GM12878 (cell line): ENCODE data around the gene METTL3. TPM values are rescaled to one million over a fixed set of nuclear protein-coding genes. Genes with fewer than 3 reads are reported as not detected.
A peak's percentile ranks its signal among the peaks of the same experiment; 100 is the strongest.

ENCODE experiments used
- ATAC-seq: fragments of 200-7000 bp; cut with Tn5 transposase; 3 replicates; pipeline ENCODE4 v1.9.1; 2020; ENCODE audit warnings: mild to moderate bottlenecking, moderate library complexity
- BruUV-seq: library from RNA; stranded (reverse); fragments of 400-500 nt; replicated peaks from 2 replicates; lab custom pipeline; 2021; lab: Mats Ljungman, UMichigan
- CTCF ChIA-PET: fragments of 300-600 bp; sonication (Branson Sonifier 250); formaldehyde crosslinking; extraction: SDS; loops from one replicate; lab custom pipeline; 2021; ENCODE audit warnings: inconsistent platforms; lab: Yijun Ruan, JAX
- POLR2A ChIA-PET: fragments of 350-600 bp; formaldehyde crosslinking; extraction: SDS; loops from one replicate; lab custom pipeline; 2021; ENCODE audit warnings: inconsistent platforms; lab: Charles Lee
- RAD21 ChIA-PET: fragments of 300-600 bp; sonication (Branson Sonifier 250); formaldehyde crosslinking; loops from one replicate; lab custom pipeline; 2023; ENCODE audit warnings: antibody characterized with exemption; ENCODE audit not compliant: unreplicated experiment; lab: Charles Lee
- SMC1A ChIA-PET: fragments of 300-600 bp; sonication (Branson Sonifier 250); formaldehyde crosslinking; loops from one replicate; lab custom pipeline; 2023; ENCODE audit not compliant: unreplicated experiment, uncharacterized antibody; lab: Charles Lee
- DNase-seq: peaks from one replicate; pipeline ENCODE4 v3.0.0-alpha.2; 2011; ENCODE audit warnings: low read depth, low spot score
- FAIRE-seq: peaks from 3 replicates; lab custom pipeline; 2011; peaks lifted over from hg19 to GRCh38; lab: Jason Lieb, UNC
- H2AFZ ChIP-seq: 2 replicates; pipeline ENCODE4 v1.6.0; 2011; ENCODE audit warnings: low read depth, low read length, control low read depth; ENCODE audit not compliant: control insufficient read depth
- H3K27ac ChIP-seq: 2 replicates; pipeline ENCODE4 v1.5.1; 2011; ENCODE audit warnings: control low read depth; ENCODE audit not compliant: control insufficient read depth, insufficient read depth
- H3K27me3 ChIP-seq, 2 experiments: replicated peaks in 1 of 2; 2 replicates each; pipeline versions ENCODE4 v1.6.0 to v1.6.1; 2011; ENCODE audit warnings: low read length in 1 of 2; ENCODE audit not compliant: control insufficient read depth in 2 of 2, insufficient read depth in 2 of 2
- H3K36me3 ChIP-seq, 2 experiments: 2 replicates each; pipeline ENCODE4 v1.5.1; 2011; ENCODE audit warnings: low read length in 1 of 2; ENCODE audit not compliant: control insufficient read depth in 2 of 2, insufficient read depth in 2 of 2
- H3K4me1 ChIP-seq: 2 replicates; pipeline ENCODE4 v1.6.1; 2011; ENCODE audit warnings: mild to moderate bottlenecking, low read length, moderate library complexity, mixed read lengths; ENCODE audit not compliant: control insufficient read depth, insufficient read depth
- H3K4me2 ChIP-seq: 2 replicates; pipeline ENCODE4 v1.6.0; 2011; ENCODE audit warnings: control low read depth; ENCODE audit not compliant: control insufficient read depth, insufficient read depth
- H3K4me3 ChIP-seq: fragments of 200-600 bp; sonication (generic); 2 replicates; pipeline ENCODE4 v1.5.1; 2016
- H3K79me2 ChIP-seq: 2 replicates; pipeline ENCODE4 v1.6.0; 2011; ENCODE audit warnings: low read length; ENCODE audit not compliant: control insufficient read depth, insufficient read depth
- H3K9ac ChIP-seq: 2 replicates; pipeline ENCODE4 v1.8.0; 2011; ENCODE audit warnings: low read length, control low read depth, mixed read lengths; ENCODE audit not compliant: control insufficient read depth, insufficient read depth
- H3K9me3 ChIP-seq: replicated peaks from 3 replicates; pipeline ENCODE4 v1.5.1; 2011; ENCODE audit warnings: mild to moderate bottlenecking, low read length; ENCODE audit not compliant: control insufficient read depth, insufficient read depth
- H4K20me1 ChIP-seq: 2 replicates; pipeline ENCODE4 v1.6.0; 2011; ENCODE audit not compliant: control insufficient read depth, insufficient read depth
- ASH2L ChIP-seq: fragments of 300-600, 200-600 bp; sonication (generic); IDR thresholded peaks from 2 replicates; pipeline ENCODE4 v1.6.1; 2017; ENCODE audit warnings: low read depth, mild to moderate bottlenecking, borderline replicate concordance
- IRF5 ChIP-seq: fragments of 450-650 bp; IDR thresholded peaks from 2 replicates; pipeline ENCODE4 v1.6.1; 2017; ENCODE audit warnings: borderline replicate concordance
- KAT2A ChIP-seq: conservative IDR thresholded peaks from 2 replicates; pipeline ENCODE4 v1.6.1; 2011; ENCODE audit warnings: low read depth, low read length; ENCODE audit not compliant: control insufficient read depth
- MLLT1 ChIP-seq: fragments of 450-650 bp; IDR thresholded peaks from 2 replicates; pipeline ENCODE4 v1.6.1; 2016; ENCODE audit warnings: mild to moderate bottlenecking
- NR2C2 ChIP-seq: IDR thresholded peaks from 2 replicates; pipeline ENCODE4 v1.6.1; 2011; ENCODE audit warnings: borderline replicate concordance, low read depth; ENCODE audit not compliant: control insufficient read depth, insufficient read length
- PKNOX1 ChIP-seq: fragments of 450-650 bp; IDR thresholded peaks from 2 replicates; pipeline ENCODE4 v1.6.1; 2016; ENCODE audit warnings: mild to moderate bottlenecking
- PML ChIP-seq: IDR thresholded peaks from 2 replicates; pipeline ENCODE4 v1.6.1; 2012; ENCODE audit warnings: low read length, inconsistent platforms
- SIN3A ChIP-seq: IDR thresholded peaks from 2 replicates; pipeline ENCODE4 v1.6.1; 2012; ENCODE audit warnings: low read depth, low read length, improper control_type of control experiment
- STAT1 ChIP-seq: fragments of 450-650 bp; conservative IDR thresholded peaks from 2 replicates; pipeline ENCODE4 v1.6.1; 2014; ENCODE audit warnings: antibody characterized with exemption, mild to moderate bottlenecking
- YY1 ChIP-seq: IDR thresholded peaks from 2 replicates; pipeline ENCODE4 v1.6.1; 2011; ENCODE audit warnings: low read depth, mild to moderate bottlenecking, low read length
- WGBS: methylation state at CpG from one replicate; pipeline ENCODE4 v1.1.6; 2016; ENCODE audit warnings: low lambda C conversion rate; ENCODE audit not compliant: insufficient replicate concordance, insufficient coverage; ENCODE audit errors: missing lambda C conversion rate; 5-methylcytosine and 5-hydroxymethylcytosine counted together
- in situ Hi-C: fragments of 300-500 bp; cut with MboI; formaldehyde crosslinking; loops from 9 replicates; pipeline ENCODE4 v1.14.3; 2018; ENCODE audit warnings: mixed read lengths
- intact Hi-C: fragments of 100-400 bp; cut with micrococcal nuclease; formaldehyde crosslinking; loops from one replicate; pipeline ENCODE4 v1.14.2; 2022; ENCODE audit not compliant: unreplicated experiment
- polyA plus RNA-seq, 11 experiments: library from polyadenylated mRNA; depleted of rRNA in 4 of 11; unstranded in 6 of 11; stranded (reverse) in 5 of 11; fragments of >200 nt; fragmentation: Nextera tagmentation in 4 of 11; fragmentation: Illumina TruSeq in 1 of 11; extraction: Ambion mirVana in 4 of 11; extraction: Trizol in 1 of 11; gene quantifications; 1 replicate in 1 of 11; 2 replicates in 10 of 11; pipeline versions ENCODE4 v1.2.1 to v1.2.3, GENCODE V29; 2011 to 2016; ENCODE audit warnings: inconsistent platforms in 2 of 11, missing spikeins in 2 of 11, low read depth in 1 of 11
- total RNA-seq, 4 experiments: library from RNA; depleted of rRNA in 3 of 4; stranded (reverse); fragments of >200 nt in 3 of 4; fragmentation: Illumina TruSeq in 1 of 4; extraction: Trizol in 1 of 4; gene quantifications; 2 replicates each; pipeline versions ENCODE4 v1.2.1 to v1.2.3, GENCODE V29; 2013 to 2021
- TF ChIP-seq, protein P1 (sequence below): IDR thresholded peaks from 2 replicates; pipeline ENCODE4 v1.6.1; 2012; ENCODE audit warnings: low read depth, low read length, improper control_type of control experiment
- TF ChIP-seq, protein P2 (sequence below): fragments of 450-650 bp; IDR thresholded peaks from 2 replicates; pipeline ENCODE4 v1.6.1; 2016; ENCODE audit warnings: mild to moderate bottlenecking, moderate library complexity, borderline replicate concordance

Gene METTL3
- total and polyA plus RNA-seq, 10 of the 15 experiments (the other 5 are each of a cell fraction or from before 2014, with no cell fraction given) = 32.8 to 165 (median 65.5) TPM

GRCh38 chr14:21534576-21534975 lies 23.4 kb upstream of the METTL3 start:
- no peaks in the 10 kb centered on the region for H4K20me1 ChIP-seq
- POLR2A ChIA-PET = interaction anchor here (1.0 kb wide), 1 partner anchor 36 kb away, joined by 3 read pairs; no protein-coding TSS in a partner anchor
- in situ Hi-C loops = no loop called here

More at GRCh38 chr14:21534576-21534975, 23.4 kb upstream of the METTL3 start:
- Histone ChIP-seq H3K9ac (no peak overlapping the region), H2AFZ (no peak overlapping the region), H3K79me2 (no peaks in the 10 kb centered on the region), H3K4me2 (no peak overlapping the region), H3K4me1 (no peaks in the 10 kb centered on the region), H3K27me3 (peaks cover 5 to 7% of the 10 kb centered on the region in 2 experiments), H3K4me3 (no peak overlapping the region), H3K36me3 (no peaks in the 10 kb centered on the region), H3K27ac (no peak overlapping the region), H3K9me3 (no peaks in the 10 kb centered on the region)
- TF ChIP-seq NR2C2 = no peak
- no peak for TF ChIP-seq MLLT1
- no peak for TF ChIP-seq PKNOX1
- TF ChIP-seq, protein P1, sequence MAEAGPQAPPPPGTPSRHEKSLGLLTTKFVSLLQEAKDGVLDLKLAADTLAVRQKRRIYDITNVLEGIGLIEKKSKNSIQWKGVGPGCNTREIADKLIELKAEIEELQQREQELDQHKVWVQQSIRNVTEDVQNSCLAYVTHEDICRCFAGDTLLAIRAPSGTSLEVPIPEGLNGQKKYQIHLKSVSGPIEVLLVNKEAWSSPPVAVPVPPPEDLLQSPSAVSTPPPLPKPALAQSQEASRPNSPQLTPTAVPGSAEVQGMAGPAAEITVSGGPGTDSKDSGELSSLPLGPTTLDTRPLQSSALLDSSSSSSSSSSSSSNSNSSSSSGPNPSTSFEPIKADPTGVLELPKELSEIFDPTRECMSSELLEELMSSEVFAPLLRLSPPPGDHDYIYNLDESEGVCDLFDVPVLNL = no peak
- TF ChIP-seq PML = no peak
- TF ChIP-seq YY1 = no peak
- TF ChIP-seq IRF5 = no peak
- TF ChIP-seq STAT1 = no peak
- TF ChIP-seq ASH2L = no peak
- no peak for TF ChIP-seq KAT2A
- TF ChIP-seq SIN3A = no peak
- TF ChIP-seq, protein P2, sequence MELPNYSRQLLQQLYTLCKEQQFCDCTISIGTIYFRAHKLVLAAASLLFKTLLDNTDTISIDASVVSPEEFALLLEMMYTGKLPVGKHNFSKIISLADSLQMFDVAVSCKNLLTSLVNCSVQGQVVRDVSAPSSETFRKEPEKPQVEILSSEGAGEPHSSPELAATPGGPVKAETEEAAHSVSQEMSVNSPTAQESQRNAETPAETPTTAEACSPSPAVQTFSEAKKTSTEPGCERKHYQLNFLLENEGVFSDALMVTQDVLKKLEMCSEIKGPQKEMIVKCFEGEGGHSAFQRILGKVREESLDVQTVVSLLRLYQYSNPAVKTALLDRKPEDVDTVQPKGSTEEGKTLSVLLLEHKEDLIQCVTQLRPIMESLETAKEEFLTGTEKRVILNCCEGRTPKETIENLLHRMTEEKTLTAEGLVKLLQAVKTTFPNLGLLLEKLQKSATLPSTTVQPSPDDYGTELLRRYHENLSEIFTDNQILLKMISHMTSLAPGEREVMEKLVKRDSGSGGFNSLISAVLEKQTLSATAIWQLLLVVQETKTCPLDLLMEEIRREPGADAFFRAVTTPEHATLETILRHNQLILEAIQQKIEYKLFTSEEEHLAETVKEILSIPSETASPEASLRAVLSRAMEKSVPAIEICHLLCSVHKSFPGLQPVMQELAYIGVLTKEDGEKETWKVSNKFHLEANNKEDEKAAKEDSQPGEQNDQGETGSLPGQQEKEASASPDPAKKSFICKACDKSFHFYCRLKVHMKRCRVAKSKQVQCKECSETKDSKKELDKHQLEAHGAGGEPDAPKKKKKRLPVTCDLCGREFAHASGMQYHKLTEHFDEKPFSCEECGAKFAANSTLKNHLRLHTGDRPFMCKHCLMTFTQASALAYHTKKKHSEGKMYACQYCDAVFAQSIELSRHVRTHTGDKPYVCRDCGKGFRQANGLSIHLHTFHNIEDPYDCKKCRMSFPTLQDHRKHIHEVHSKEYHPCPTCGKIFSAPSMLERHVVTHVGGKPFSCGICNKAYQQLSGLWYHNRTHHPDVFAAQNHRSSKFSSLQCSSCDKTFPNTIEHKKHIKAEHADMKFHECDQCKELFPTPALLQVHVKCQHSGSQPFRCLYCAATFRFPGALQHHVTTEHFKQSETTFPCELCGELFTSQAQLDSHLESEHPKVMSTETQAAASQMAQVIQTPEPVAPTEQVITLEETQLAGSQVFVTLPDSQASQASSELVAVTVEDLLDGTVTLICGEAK = no peak
- WGBS = 33% methylated on average over 4 of the region's 4 CpGs
- ChIA-PET CTCF (interaction anchor here (0.7 to 1.4 kb wide), 3 partner anchors 36 to 84 kb away, joined by 3 to 10 read pairs (median 3); partner anchors contain the start of gene CHD8), RAD21 (interaction anchor here (1.1 to 1.4 kb wide), 2 partner anchors 25 to 36 kb away, joined by 4 to 13 read pairs; no protein-coding TSS in a partner anchor), SMC1A (interaction anchor here (0.9 to 2.5 kb wide), 4 partner anchors 17 to 36 kb away, joined by 3 to 16 read pairs (median 4); no protein-coding TSS in a partner anchor)
- BruUV-seq = no TSS peak
- no peak for DNase-seq
- FAIRE-seq = no peak
- ATAC-seq = peak; percentile 52
- intact Hi-C loops = no loop called here
